ENCODE measurements around the gene E2F8.

GRCh38 chr11:19253153-19253745 lies 12.5 kb upstream of the E2F8 start:
- TF ChIP-seq CTCF (IDR thresholded peaks at IDR 0.05) (no peak), EZH2 (IDR thresholded peaks at IDR 0.05; ENCODE audit: borderline replicate concordance, insufficient read depth, low read depth, low read length, poor library complexity, severe bottlenecking) (no peak)

Data from B cell (primary cell).